Stimulated activated CD4-positive, alpha-beta T cell treated with anti-CD3 and anti-CD28 coated beads, Interleukin-1b, Interleukin-23, amount 100 ng/mL, for 4 hours (primary cell): ENCODE measurements around the gene ZNF423.

Source experiments
- DNase-seq, 2 donors: peaks; one replicate each; pipeline ENCODE4 v3.0.0-alpha.2; 2020; ENCODE audit warnings: low read depth in 2 of 2

The ZNF423 gene

GRCh38 chr16:49494474-49494873 is 361.4 kb downstream of the ZNF423 start:
- DNase-seq: no peak

GRCh38 chr16:49493836-49494235 is 362.1 kb downstream of the ZNF423 start:
- DNase-seq: no peak

GRCh38 chr16:49492896-49493626 is 362.9 kb downstream of the ZNF423 start:
- DNase-seq: no peak

GRCh38 chr16:49491771-49492761 is 363.8 kb downstream of the ZNF423 start:
- DNase-seq: peak; percentile 31 to 40

GRCh38 chr16:49491106-49491670 is 364.7 kb downstream of the ZNF423 start:
- DNase-seq: no peak

GRCh38 chr16:49490321-49490705 is 365.6 kb downstream of the ZNF423 start:
- DNase-seq: no peak

- no peak for DNase-seq
Observed at GRCh38 chr16:49489686-49490320, 366.1 kb downstream of the ZNF423 start.

- DNase-seq: no peak
Observed at GRCh38 chr16:49488740-49489525, 367.0 kb downstream of the ZNF423 start.

GRCh38 chr16:49488336-49488735 is 367.6 kb downstream of the ZNF423 start:
- no peak for DNase-seq

GRCh38 chr16:49487746-49488145 is 368.2 kb downstream of the ZNF423 start:
- DNase-seq: no peak

GRCh38 chr16:49486400-49486799 is 369.5 kb downstream of the ZNF423 start:
- DNase-seq: no peak

- no peak for DNase-seq
Observed at GRCh38 chr16:49485663-49486062, 370.2 kb downstream of the ZNF423 start.

- no peak for DNase-seq
Observed at GRCh38 chr16:49484936-49485335, 371.0 kb downstream of the ZNF423 start.

- peak in 1 of 2 donors; percentile 16 for DNase-seq
Observed at GRCh38 chr16:49484451-49484849, 371.5 kb downstream of the ZNF423 start.

- DNase-seq: no peak
Observed at GRCh38 chr16:49483651-49484450, 372.1 kb downstream of the ZNF423 start.

- DNase-seq: no peak
Observed at GRCh38 chr16:49483251-49483650, 372.7 kb downstream of the ZNF423 start.

- DNase-seq: no peak
Observed at GRCh38 chr16:49482690-49483089, 373.2 kb downstream of the ZNF423 start.

- no peak for DNase-seq
Observed at GRCh38 chr16:49478616-49479015, 377.3 kb downstream of the ZNF423 start.

GRCh38 chr16:49478107-49478506 is 377.8 kb downstream of the ZNF423 start:
- no peak for DNase-seq

- DNase-seq: no peak
Observed at GRCh38 chr16:49477250-49477895, 378.5 kb downstream of the ZNF423 start.
